ENCODE data around the gene CFAP74.

The CFAP74 gene

GRCh38 chr1:1917304-1917976, 86.1 kb downstream of the CFAP74 start:
- no peaks in the 10 kb centered on the region for H3K27me3 ChIP-seq
- TF ChIP-seq CTCF (IDR thresholded peaks at IDR 0.05; ENCODE audit: low read depth, low read length) = no peak
- H3K36me3 ChIP-seq = no peaks in the 10 kb centered on the region
- DNase-seq = no peak
- H3K4me3 ChIP-seq (ENCODE audit: low read depth, low read length) = no peak overlapping the region
- no peaks in the 10 kb centered on the region for H3K9me3 ChIP-seq
- no peaks in the 10 kb centered on the region for H3K4me1 ChIP-seq

GRCh38 chr1:1916851-1917251, 86.7 kb downstream of the CFAP74 start:
- Histone ChIP-seq H3K9me3 (no peaks in the 10 kb centered on the region), H3K4me1 (no peaks in the 10 kb centered on the region), H3K27me3 (no peaks in the 10 kb centered on the region), H3K36me3 (no peaks in the 10 kb centered on the region), H3K4me3 (ENCODE audit: low read depth, low read length) (no peak overlapping the region)
- DNase-seq = no peak
- no peak for TF ChIP-seq CTCF (IDR thresholded peaks at IDR 0.05; ENCODE audit: low read depth, low read length)

- no peaks in the 10 kb centered on the region for H3K27me3 ChIP-seq
- no peaks in the 10 kb centered on the region for H3K4me1 ChIP-seq
- no peak for TF ChIP-seq CTCF (IDR thresholded peaks at IDR 0.05; ENCODE audit: low read depth, low read length)
- no peak overlapping the region for H3K4me3 ChIP-seq (ENCODE audit: low read depth, low read length)
- no peak for DNase-seq
- no peaks in the 10 kb centered on the region for H3K9me3 ChIP-seq
- H3K36me3 ChIP-seq = no peaks in the 10 kb centered on the region
Measured at GRCh38 chr1:1915911-1916840, 87.4 kb downstream of the CFAP74 start.

- TF ChIP-seq CTCF (IDR thresholded peaks at IDR 0.05; ENCODE audit: low read depth, low read length) = no peak
- H3K36me3 ChIP-seq = no peaks in the 10 kb centered on the region
- H3K4me1 ChIP-seq = no peaks in the 10 kb centered on the region
- no peak for DNase-seq
- no peaks in the 10 kb centered on the region for H3K27me3 ChIP-seq
- H3K4me3 ChIP-seq (ENCODE audit: low read depth, low read length) = no peak within 1 kb of the TSS
- no peaks in the 10 kb centered on the region for H3K9me3 ChIP-seq
Measured at GRCh38 chr1:1914971-1915692, 88.5 kb downstream of the CFAP74 start, which contains the start of gene CALML6. TSS of gene CALML6 (plus strand) at chr1:1915260. CDS start at chr1:1915281, 21 bp downstream.

- H3K4me3 ChIP-seq (ENCODE audit: low read depth, low read length) = no peak overlapping the region
- no peak for TF ChIP-seq CTCF (IDR thresholded peaks at IDR 0.05; ENCODE audit: low read depth, low read length)
- H3K9me3 ChIP-seq = no peaks in the 10 kb centered on the region
- H3K27me3 ChIP-seq = no peaks in the 10 kb centered on the region
- DNase-seq = no peak
- H3K4me1 ChIP-seq = no peaks in the 10 kb centered on the region
- no peaks in the 10 kb centered on the region for H3K36me3 ChIP-seq
Measured at GRCh38 chr1:1914101-1914970, 89.2 kb downstream of the CFAP74 start.
